ENCODE results near the gene SDHC. TPM values are rescaled to one million over a fixed set of nuclear protein-coding genes. Genes with fewer than 3 reads are reported as not detected.
A peak's percentile ranks its signal among the peaks of the same experiment; 100 is the strongest.
"Not testable (repeated sequence)": the region's sequence is repeated elsewhere in the genome, so short reads cannot be mapped to it uniquely, and the experiment has no call there.

The SDHC gene
- total RNA-seq, 4 donors from 2014 or later: 22.9 to 66.3 (median 49.3) TPM

GRCh38 chr1:161309868-161310267, 4.3 kb upstream of the SDHC start, which contains the start of gene MPZ:
MPZ (minus strand) TSS chr1:161309968; CDS start chr1:161309905, 63 bp downstream.
- DNase-seq (ENCODE audit: low spot score) (no peak), ATAC-seq (ENCODE audit: low FRiP score) (no peak)
- TF ChIP-seq, protein P1, sequence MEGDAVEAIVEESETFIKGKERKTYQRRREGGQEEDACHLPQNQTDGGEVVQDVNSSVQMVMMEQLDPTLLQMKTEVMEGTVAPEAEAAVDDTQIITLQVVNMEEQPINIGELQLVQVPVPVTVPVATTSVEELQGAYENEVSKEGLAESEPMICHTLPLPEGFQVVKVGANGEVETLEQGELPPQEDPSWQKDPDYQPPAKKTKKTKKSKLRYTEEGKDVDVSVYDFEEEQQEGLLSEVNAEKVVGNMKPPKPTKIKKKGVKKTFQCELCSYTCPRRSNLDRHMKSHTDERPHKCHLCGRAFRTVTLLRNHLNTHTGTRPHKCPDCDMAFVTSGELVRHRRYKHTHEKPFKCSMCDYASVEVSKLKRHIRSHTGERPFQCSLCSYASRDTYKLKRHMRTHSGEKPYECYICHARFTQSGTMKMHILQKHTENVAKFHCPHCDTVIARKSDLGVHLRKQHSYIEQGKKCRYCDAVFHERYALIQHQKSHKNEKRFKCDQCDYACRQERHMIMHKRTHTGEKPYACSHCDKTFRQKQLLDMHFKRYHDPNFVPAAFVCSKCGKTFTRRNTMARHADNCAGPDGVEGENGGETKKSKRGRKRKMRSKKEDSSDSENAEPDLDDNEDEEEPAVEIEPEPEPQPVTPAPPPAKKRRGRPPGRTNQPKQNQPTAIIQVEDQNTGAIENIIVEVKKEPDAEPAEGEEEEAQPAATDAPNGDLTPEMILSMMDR (IDR thresholded peaks at IDR 0.05): no peak

DNA sequence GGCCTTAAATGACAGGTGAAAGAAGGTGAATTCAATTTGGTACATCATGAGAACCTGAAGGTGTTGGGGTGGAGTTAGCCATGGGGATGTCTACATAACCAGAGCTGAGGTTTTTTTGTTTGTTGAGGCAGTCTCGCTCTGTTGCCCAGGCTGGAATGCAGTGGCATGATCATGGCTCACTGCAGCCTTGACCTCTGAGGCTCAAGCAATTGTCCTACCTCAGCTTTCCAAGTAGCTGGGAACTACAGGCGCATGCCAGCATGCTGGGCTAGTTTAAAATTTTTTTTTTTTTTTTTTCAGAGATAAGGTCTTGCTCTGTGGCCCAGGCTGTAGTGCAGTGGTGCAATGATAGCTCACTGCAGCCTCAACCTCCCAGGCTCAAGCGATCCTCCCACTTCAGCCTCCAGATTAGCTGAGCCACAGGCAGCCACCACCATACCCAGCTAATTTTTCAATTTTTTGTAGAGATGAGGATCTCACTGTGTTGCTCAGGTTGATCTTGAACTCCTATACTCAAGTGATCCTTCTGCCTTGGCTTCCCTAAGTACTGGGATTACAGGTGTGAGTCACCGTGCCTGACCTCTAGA, 2.5 kb upstream of the SDHC start:
- TF ChIP-seq, protein P1 (IDR thresholded peaks at IDR 0.05): no peak
- ATAC-seq (ENCODE audit: low FRiP score): no peak
- no peak for DNase-seq (ENCODE audit: low spot score)

GRCh38 chr1:161313554-161314200, 504 bp upstream of the SDHC start:
- TF ChIP-seq, protein P1 (IDR thresholded peaks at IDR 0.05): no peak
- ATAC-seq (ENCODE audit: low FRiP score): peak; percentile 4
- no peak for DNase-seq (ENCODE audit: low spot score)

GRCh38 chr1:161315841-161316674, 1.9 kb downstream of the SDHC start:
- not testable (repeated sequence) for ATAC-seq (ENCODE audit: low FRiP score); DNase-seq (ENCODE audit: low spot score)

- no peak for ATAC-seq (ENCODE audit: low FRiP score)
- TF ChIP-seq, protein P1 (IDR thresholded peaks at IDR 0.05): no peak
- DNase-seq (ENCODE audit: low spot score): no peak
Observed at GRCh38 chr1:161324020-161324419, 9.8 kb downstream of the SDHC start.

DNA sequence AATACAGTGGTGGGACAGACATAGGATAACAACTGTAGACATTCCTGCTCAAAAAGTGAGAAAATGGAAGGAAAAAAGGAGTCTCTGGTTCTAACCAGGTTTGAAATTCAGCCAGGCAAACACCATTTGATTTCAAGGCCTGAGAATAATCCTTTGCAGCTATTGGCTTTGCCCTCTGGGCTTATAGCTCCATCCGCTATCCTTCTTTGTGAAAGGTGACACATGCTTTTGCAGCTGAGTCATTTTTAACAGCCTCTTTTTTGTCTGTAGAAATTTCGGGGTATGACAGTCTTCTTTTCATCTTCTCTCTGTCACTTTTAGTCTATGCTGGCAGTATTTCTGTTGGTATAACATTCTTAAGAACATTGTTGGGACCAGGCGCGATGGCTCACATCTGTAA, 16.2 kb downstream of the SDHC start:
- TF ChIP-seq, protein P1 (IDR thresholded peaks at IDR 0.05): no peak
- ATAC-seq (ENCODE audit: low FRiP score) (no peak), DNase-seq (ENCODE audit: low spot score) (no peak)

- ATAC-seq (ENCODE audit: low FRiP score) (no peak), DNase-seq (ENCODE audit: low spot score) (no peak)
- TF ChIP-seq, protein P1 (IDR thresholded peaks at IDR 0.05): no peak
Observed at GRCh38 chr1:161333166-161333565, 19.0 kb downstream of the SDHC start.
